HG03135 (cell line): Measurements from ENCODE around the gene WDR1.
A peak's percentile ranks its signal among the peaks of the same experiment; 100 is the strongest.
"Not testable (repeated sequence)": the region's sequence is repeated elsewhere in the genome, so short reads cannot be mapped to it uniquely, and the experiment has no call there.

Source experiments
- ATAC-seq: cut with Tn5 transposase; IDR thresholded peaks from one replicate; pipeline ENCODE4 v1.9.1; 2021; ENCODE audit warnings: mild to moderate bottlenecking, moderate library complexity; ENCODE audit not compliant: unreplicated experiment

The WDR1 gene

DNA sequence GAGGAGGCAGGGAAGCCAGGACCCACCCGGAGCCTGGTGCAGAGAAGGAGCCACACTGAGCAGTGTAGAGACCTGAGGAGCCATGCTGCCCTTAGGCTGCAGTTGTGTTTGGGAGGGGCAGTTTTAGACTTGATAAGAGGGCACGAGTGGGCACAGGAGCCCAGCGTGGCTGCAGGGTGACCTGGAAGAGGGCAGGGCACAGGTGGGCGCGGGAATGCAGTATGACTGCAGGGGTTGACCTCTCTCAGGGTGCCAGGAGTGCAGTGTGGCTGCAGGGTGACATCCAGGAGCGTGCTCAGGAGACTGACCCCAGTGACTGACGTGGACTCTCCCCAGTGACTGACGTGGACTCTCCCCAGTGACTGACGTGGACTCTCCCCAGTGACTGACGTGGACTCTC is 14.6 kb upstream of the WDR1 start:
- no peak for ATAC-seq

DNA sequence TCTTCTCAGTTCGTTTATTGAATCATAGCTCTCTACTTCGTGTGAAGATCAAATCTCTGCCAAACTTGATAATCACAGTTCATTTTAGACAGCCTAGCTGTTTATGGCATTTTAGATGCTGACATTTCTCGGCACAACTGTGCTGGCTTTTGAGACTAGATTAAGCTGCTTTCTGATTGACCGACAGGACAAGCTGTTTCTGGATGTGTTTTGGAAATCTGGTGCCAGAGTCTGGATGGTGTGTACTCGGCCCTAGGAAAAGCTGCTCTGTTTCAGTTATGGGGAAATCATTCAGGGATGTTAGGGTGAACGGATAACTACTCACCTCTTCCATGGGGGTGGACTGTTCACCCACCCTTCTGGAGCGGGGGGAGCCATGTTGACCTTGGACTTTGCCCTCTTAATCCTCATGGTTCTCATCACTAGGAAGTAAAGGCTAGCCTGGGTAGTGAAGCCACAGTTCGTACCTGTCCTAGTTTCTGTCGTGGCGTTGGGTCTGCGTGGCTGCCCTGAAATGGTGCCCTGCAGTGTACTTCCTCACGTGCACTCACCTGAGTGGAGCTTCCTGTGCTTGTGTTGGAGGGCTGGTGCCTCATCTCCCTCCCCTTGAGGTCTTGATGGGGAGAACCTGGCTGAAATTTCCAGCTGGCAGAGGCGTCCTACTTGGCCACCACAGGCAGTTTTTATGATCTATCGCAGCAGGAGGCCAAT is 13.7 kb upstream of the WDR1 start:
- ATAC-seq, result no peak

DNA sequence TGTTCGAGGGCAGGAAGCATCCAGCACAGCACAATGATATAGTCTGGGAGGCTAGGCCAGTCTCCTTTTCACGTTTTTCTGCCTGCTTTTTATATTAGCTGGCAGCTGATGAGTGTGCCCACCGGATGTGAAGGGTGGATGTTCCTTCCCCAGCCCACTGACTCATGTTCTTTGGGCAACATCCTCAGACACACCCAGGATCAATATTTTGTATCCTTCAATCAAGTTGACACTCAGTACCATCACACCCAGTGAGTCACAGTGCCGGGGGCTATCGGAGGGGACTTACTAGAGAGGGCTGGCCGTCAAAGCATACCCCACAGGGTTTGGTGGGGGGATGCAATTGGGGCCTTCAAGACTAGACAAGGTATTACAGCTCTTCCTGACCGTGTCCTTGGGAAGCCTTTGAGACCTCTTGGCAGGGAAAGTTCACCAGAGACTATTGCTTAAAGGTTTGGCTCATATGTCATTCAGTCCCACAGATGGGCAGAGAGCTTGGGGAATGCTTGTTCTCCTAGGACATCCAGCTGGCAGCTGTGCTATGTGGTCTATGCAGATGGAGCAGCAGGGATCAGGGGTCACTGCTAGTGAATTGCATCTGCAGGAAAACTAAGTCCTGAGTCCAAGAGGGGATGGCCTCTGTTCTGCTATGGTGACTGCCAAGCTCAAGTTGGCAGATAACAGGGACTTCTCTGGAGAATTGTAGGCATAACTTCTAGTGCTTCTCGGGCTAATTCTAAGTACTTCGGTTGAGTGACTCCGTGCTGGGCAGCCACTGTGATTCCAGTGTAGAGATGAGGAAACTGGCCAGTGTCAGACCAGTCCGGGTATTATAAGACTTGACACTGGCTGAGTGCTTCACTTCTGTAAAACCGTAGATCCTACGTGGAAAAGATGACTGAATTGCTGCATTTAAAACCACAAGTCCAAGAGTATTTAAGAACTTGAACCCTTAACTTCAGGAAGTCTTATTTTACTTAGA is 12.9 kb upstream of the WDR1 start:
- no peak for ATAC-seq

DNA sequence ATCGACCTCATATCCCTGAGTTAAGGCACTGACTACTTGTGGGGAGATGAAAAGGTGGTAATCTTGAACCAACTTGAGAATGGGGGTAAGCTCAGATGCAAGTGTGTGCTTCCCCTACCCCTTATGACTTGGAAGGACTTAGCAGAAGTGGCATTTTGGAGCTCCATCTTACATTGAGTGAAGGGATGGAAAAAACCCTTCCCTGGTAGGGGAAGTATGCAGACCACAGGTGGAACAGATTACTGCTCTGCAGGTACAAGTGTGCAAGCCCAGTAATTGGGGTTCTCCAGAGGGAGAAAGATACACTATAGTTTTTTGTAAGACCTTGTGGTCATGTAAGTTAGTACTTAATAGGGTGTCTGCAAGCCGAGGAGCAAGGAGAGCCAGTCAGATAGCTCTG is 12.2 kb upstream of the WDR1 start:
- no peak for ATAC-seq

DNA sequence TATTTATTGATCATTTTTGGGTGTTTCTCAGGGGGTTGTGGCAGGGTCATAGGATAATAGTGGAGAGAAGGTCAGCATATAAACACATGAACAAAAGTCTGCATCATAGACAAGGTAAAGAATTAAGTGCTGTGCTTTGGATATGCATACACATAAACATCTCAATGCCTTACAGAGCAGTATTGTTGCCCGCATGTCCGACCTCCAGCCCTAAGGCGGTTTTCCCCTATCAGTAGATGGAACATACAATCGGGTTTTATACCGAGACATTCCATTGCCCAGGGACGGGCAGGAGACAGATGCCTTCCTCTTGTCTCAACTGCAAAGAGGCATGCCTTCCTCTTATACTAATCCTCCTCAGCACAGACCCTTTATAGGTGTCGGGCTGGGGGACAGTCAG is 10.9 kb upstream of the WDR1 start:
- not testable (repeated sequence) for ATAC-seq

DNA sequence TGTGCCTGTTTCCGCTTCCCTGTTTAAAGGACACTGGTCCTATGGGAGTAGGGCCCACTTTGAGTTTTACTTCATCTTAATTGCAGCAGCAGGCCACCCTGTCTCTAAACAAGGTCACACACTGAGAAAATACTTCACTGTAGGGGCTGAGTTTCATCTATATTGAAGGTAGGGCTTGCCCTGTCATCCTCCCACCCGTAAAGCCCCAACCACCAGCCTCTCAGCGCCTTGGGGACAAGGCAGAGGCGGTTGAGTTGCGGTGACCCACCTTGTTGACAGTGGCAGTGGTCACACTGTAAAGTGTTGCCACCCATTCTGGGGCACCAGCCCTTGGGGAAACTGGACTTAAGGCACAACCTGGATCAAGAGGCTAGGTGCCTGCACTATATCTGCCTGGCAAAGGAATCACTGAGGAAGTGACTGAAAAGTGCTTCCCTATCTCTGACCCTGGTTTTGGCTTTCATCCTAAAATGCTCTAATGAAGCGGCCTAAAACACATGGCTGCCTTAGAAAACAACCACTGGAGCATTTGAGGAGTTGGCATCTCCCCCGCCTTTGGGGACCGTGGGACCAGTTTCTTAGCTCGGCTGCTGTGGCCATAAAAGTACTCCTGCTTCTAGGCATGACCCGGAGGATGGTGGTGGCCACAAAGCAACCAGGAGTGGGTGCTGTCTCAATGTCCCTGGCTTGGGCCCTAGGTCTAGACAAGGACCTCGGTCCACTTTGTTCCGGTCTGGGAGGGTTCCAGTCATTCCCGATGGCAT is 7.8 kb upstream of the WDR1 start:
- ATAC-seq, result no peak

DNA sequence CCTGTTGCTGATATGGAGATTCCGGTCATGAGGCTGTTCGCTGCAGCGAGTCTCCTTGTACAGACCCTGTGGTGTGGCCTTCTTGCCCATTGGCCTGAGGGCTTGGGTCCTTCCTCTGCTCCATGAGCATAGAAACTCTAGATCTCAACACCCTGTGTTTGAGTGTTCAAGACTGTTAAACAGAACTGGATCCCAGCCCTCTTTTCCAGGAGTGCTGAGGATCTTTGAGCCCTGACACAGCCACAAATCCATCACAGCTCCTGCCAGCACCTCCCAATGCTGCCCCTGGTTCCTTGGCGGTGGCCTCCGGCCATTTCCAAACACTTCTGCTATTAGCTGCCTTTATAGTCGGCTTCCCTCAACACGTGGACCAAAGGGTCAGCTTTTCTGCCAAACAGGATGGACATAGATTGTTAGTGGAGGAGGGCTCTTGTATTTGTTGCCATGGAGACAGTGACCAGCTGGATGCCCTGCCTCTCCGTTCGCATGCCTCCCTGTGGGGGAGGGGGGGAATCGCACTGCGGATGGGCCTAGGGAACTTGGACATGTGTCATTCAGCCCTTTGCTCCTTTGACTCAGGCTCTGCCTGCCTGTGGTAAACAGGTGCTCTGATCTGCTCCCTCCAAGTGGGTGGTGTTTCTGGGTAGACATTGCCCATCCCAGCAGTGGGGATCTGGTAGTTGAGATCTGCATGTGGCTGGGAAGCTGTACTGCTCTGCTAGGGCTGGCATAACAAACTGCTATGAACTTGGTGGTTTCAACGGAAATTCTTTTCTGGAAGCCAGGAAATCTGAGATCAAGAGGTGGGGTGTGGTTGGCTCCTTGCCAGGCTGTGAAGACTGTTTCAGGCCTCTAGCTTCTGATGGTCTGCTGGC is 6.9 kb upstream of the WDR1 start:
- ATAC-seq, result no peak

DNA sequence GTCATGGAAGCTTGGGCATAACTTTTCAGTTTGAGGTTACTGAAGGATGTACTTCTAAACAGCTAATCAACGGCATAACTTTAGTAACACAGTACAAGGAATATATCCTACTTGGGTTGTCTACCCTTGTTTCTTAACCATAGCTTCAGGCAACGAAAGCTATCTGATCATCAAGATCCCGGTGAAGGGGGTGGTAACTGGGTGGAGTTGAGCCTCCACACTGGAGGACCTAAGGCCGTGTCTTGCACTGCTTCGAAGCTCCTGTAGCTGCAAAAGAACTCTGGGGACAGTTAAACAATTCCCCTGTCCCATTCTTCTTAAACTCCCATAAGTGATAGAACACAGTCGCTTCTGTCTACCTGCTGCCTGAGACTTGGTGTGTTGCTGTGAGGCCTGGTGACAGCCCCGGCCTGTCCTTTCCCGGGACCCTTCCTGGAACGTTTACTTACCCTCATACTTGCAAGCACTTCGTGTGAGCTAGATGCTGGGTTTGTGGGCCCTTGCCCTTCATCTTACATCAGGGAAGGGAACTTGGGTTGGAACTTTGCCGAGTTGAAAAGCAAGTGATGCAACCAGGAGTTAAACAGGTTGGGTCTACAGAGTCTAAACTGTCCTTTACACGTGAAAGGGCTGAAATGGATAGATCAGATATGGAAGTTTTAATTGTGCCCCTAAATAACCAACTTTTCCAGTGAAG is 5.8 kb upstream of the WDR1 start:
- no peak for ATAC-seq

DNA sequence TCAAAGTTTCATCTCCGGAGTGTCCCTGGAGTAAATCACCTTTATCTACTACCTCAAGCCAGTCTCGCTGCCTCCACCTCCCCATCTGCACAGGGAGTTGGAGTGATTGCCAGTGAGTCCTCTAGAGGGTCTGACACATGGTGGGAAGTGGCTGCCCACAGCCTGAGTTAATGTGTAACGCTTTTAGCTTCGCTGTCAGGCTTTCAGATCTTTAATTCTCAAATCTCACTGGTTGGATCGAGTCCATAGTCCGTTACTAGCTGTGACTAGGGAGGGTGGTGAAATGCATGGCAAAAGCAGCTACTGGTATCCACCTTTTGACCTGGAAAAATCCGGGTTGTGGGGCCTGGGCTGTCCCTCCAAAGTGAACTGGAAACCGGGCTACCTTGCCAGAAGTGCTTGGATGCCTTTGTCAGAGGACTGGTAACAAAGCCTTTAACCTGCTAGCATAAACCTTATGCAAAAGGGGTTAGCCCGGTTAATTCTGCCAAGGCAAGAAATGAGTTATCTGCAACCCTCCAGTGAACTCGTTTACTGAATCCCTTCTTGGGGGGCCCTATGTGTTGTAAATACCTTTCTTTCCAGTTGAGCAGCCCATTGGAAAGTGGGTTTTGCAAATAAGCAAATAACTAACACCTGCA is 5.1 kb upstream of the WDR1 start:
- no peak for ATAC-seq

DNA sequence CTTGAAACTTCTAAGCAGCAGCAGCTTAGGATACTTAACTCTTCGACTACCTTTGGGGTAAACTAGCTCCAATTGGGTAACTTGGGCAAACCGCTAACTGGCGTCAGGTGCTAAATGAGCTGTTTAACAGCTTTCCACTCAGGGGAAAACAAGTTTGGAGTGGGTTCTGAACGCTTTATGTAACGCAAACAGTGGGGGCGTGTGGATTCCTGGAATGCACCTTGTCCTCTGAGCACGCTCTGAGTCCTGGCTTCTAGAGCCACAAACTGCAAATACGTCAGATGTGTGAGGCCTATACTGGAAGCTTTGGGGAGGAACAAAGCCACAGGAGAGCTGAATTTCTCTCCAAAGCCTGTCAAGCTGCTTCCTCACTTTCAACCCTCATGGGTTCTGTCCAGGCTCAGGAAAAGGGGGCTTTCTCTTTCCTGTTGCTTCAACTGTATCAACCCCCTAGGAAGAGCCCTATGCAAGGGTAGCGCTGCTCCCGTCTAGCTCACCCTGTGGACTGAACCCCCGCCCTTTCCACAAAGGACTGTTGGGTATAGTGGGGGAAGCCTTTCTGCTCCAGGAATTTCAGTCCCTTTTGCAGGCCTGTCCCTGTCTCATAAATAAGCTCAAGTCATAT is 4.5 kb upstream of the WDR1 start:
- ATAC-seq, result no peak

DNA sequence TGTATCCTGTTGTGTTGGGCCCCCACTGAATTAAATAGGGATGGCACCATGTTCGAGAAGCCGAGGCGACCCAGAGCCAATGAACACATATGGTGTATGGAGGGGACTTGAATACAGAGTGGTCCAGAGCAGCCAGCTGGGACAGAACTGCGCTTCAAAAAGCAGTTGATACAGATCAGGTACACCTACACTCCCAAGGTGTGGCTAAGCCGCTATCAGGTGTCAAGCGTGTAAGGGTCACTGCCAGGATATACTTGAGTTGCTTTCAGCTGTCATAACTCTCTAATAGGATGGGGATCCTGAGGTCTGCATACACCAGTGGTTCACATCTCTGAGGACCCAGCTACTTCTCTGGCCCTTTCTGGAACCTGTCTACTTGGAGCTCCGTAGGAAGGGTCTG is 3.2 kb upstream of the WDR1 start:
- no peak for ATAC-seq

DNA sequence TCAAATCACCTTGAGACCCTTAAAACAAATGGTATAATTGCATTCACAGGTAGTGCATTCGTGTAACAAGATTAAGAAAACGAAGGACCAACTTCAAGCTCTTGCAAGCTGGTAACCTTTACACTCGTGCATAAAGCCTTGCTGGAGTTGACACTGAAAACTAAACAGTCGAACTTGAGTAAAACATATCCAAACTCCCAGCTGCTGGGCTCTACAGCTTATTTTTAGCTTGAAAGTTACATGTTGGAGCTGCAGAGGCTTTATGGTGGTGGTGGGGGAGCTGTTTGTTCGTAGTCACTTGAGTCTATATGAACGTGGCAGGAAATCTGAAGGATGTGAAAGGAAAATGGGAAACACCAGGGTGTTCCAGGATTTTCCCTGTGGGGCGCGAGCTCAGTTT is 2.7 kb upstream of the WDR1 start:
- ATAC-seq, result no peak

DNA sequence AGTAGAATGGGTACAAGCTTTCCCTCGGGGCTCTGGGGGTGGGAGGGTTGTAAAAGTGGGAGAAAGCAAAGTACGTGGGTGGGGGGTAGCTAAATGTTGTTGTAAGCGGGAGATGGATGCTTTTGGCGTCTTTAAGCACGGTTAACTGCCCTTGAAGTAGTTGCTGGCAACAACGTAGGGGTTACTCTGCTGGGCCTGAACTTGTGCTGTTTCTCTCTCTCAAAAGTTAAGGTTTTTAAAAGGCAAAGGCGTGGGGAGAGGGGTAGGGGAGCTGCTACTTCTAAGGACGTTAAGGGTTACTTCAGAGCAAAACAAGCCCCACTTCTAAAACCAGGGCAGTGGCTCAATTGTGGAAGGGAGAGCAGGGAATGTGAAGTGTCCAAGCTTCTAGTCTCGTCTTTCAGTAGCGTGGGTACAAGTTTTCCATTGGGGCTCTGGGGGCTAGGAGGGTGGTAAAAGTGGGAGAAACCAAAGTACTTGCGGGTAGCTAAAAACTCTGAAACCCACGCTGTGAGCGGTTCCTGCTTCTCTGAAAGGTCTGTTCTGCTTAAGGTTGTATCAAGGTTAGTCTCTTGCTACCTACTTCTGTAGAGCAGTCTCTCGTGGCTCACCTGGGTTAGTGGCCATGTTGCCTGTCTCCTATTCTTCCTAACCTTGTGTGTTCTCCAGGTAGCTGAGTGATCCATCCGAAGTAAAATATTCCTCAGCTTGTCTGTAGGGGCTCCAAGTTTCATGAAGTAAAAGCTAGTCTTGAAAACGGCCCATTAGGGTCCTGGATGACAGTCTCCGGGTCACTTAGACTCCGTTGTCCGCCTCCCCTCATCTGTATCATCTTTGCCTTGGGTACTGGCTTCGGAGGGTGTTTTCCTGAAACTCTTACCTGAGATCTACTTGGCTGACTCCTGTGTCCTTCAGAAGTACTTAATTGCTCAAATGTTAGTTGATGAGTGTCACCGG is 1.7 kb upstream of the WDR1 start:
- no peak for ATAC-seq

DNA sequence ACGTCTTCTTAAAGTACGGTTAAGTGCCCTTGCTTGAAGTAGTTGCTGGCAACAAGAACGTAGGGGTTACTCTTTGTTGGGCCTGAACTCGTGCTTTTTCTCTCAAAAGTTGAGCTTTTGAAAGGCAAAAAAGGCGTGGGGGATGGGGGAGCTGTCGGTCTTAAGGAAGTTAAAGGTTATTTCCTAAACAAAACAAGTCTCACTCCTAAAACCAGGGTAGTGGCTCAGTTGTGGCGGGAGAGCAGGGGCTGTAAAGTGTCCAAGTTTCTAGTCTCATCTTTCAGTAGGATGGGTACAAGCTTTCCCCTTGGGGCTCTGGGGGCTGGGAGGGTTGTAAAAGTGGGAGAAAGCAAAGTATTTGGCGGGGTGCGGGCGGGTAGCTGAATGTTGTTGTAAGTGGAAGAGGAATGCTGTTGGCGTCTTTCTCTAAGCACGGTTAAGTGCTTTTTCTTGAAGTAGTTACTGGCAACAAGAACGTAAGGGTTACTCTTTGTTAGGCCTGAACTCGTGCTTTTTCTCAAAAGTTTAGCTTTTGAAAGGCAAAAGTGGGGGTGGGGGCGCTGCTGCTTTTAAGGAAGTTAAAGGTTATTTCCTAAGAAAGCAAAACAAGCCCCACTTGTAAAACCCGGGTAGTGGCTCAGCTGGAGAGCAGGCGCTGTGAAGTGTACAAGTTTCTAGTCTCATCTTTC is 904 bp upstream of the WDR1 start:
- peak; percentile 0 for ATAC-seq

DNA sequence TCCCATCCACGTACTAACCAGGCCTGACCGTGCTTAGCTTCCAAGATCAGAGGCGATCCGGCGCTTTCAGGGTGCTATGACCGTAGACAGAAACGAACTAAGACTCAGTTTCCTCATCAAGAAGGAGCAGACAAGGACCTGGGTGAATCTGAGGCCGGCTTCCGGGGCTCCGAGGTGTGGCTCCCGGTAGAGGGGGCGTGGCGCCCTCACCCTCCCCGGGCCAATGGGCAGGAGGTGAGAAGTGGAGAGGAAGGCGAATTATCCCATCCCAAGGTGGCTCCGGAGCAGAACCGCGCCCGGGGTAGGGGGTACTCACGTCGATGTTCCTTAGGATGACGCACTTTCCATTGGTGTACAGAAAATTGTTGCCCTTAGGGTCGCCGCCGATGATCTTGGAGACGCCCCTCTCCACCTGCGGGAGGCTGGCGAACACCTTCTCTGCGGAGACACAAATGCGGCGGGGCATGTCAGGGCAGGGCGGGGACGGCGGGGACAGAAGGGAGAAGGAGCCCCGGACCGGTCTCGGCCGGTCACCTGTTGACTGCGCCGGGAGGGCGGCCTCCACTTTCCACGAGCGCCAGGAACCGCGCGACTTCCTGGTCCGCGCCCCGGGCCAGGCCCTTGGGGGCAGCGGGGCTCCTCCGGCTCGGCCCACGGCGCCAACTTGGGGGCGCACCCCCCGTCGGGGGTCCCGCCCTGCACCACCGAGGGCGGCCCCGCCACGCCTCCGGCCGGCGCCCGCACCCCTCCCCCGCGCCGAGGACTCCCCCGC is 616 bp downstream of the WDR1 start:
- ATAC-seq, result peak; percentile 26

DNA sequence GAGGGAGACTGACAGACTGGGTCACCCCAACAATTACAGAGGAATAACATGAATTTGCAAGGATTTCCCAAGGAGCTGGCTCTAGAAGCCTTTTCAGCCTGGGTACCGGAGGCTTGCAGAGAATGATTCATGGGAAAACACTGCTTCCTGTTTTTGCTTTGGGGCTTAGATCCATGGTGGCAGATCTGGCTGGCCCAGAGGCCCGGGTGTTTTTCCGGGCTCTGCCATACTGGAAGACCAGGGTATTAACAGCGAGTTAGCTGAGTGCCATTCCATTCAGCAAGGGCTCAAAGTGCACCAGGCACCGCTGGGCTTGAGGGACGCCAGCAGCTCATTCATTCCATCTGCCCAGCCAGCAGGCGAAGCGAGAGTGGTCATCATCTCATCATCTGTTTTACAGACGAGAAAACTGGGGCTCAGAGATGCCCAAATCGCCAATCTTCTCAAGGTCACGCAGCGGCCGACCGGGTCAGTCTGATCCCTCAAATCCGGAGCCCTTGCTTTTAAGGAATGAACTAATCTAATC is 1.3 kb downstream of the WDR1 start:
- no peak for ATAC-seq
